ENCODE measurements around the gene PACS1. TPM values are rescaled to one million over a fixed set of nuclear protein-coding genes. Genes with fewer than 3 reads are reported as not detected.

PACS1 gene
- total and polyA plus RNA-seq, 2 donors (not counting 1 experiment from before 2014, with no cell fraction given), result 131 to 303 TPM

GRCh38 chr11:66056501-66056900 is 13.6 kb upstream of the PACS1 start:
- peaks cover 9 to 20% of the 10 kb centered on the region in 2 donors for H3K4me1 ChIP-seq (ENCODE audit: control insufficient read depth in 2 of 2, insufficient read depth in 2 of 2, low read length in 2 of 2)
- H3K4me1 Mint-ChIP-seq, result peaks cover 29% of the 10 kb centered on the region
- H3K4me3 ChIP-seq (ENCODE audit: control extremely low read depth in 1 of 5, extremely low read depth in 1 of 5, insufficient read depth in 1 of 5, low read depth in 2 of 5, low read length in 4 of 5), result no peak overlapping the region
- DNase-seq, result no peak
- H3K27ac Mint-ChIP-seq, result no peak overlapping the region
- no peaks in the 10 kb centered on the region for H3K27me3 ChIP-seq (replicated peaks in 1 of 4; ENCODE audit: control extremely low read depth in 1 of 4, control insufficient read depth in 3 of 4, insufficient read depth in 4 of 4, low read length in 3 of 4)
- ChIA-PET POLR2A (interaction anchor here (0.7 kb wide), 2 partner anchors 11 to 345 kb away, joined by 3 to 8 read pairs; no protein-coding TSS in a partner anchor), CTCF (interaction anchor here (0.7 to 8.0 kb wide), 5 partner anchors 11 to 196 kb away, joined by 3 to 78 read pairs (median 6); partner anchors contain the start of genes MUS81 and PACS1)
- no peaks in the 10 kb centered on the region for H3K9me3 ChIP-seq (ENCODE audit: control extremely low read depth in 1 of 3, control insufficient read depth in 2 of 3, insufficient read depth in 1 of 3, low read length in 2 of 3)
- peaks cover 79% of the 10 kb centered on the region for H3K79me2 ChIP-seq (ENCODE audit: control insufficient read depth, insufficient read depth, low read length)
- no peak for TF ChIP-seq EZH2 (IDR thresholded peaks at IDR 0.05; ENCODE audit: borderline replicate concordance, insufficient read depth, low read depth, low read length, poor library complexity, severe bottlenecking)
- TF ChIP-seq, protein P1, sequence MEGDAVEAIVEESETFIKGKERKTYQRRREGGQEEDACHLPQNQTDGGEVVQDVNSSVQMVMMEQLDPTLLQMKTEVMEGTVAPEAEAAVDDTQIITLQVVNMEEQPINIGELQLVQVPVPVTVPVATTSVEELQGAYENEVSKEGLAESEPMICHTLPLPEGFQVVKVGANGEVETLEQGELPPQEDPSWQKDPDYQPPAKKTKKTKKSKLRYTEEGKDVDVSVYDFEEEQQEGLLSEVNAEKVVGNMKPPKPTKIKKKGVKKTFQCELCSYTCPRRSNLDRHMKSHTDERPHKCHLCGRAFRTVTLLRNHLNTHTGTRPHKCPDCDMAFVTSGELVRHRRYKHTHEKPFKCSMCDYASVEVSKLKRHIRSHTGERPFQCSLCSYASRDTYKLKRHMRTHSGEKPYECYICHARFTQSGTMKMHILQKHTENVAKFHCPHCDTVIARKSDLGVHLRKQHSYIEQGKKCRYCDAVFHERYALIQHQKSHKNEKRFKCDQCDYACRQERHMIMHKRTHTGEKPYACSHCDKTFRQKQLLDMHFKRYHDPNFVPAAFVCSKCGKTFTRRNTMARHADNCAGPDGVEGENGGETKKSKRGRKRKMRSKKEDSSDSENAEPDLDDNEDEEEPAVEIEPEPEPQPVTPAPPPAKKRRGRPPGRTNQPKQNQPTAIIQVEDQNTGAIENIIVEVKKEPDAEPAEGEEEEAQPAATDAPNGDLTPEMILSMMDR (IDR thresholded peaks at IDR 0.05), result no peak
- no peak overlapping the region for H3K4me3 Mint-ChIP-seq
- ATAC-seq (ENCODE audit: low read depth), result no peak
- no peak overlapping the region for H3K9ac ChIP-seq (ENCODE audit: low read length)
- H3K36me3 ChIP-seq (replicated peaks in 1 of 2; ENCODE audit: control extremely low read depth in 1 of 2, control insufficient read depth in 1 of 2, extremely low read depth in 1 of 2, insufficient read depth in 2 of 2, low read length in 1 of 2), result peaks cover 0 to 74% of the 10 kb centered on the region in 2 experiments
- no peaks in the 10 kb centered on the region for H3K9me3 Mint-ChIP-seq (ENCODE audit: insufficient read depth)
- no peak overlapping the region for H2AFZ ChIP-seq (ENCODE audit: insufficient read depth, low read depth, low read length, poor library complexity, severe bottlenecking)
- no peak overlapping the region for H3K4me2 ChIP-seq (replicated peaks; ENCODE audit: low read depth, low read length, poor library complexity, severe bottlenecking)
- 97% methylated on average over 7 of the region's 7 CpGs for WGBS (ENCODE audit: insufficient coverage)
- H3K27ac ChIP-seq (ENCODE audit: low read length in 2 of 2), result no peak overlapping the region
- intact Hi-C loops (cut with micrococcal nuclease), result no loop called here
- H3K27me3 Mint-ChIP-seq, result no peaks in the 10 kb centered on the region
- peaks cover 44% of the 10 kb centered on the region for H4K20me1 ChIP-seq (ENCODE audit: control insufficient read depth, insufficient read depth, low read length, poor library complexity, severe bottlenecking)

- no peaks in the 10 kb centered on the region for H3K27me3 Mint-ChIP-seq
- H4K20me1 ChIP-seq (ENCODE audit: control insufficient read depth, insufficient read depth, low read length, poor library complexity, severe bottlenecking), result peaks cover 26% of the 10 kb centered on the region
- H3K27ac Mint-ChIP-seq, result no peak overlapping the region
- peaks cover 0 to 6% of the 10 kb centered on the region in 2 donors for H3K4me1 ChIP-seq (ENCODE audit: control insufficient read depth in 2 of 2, insufficient read depth in 2 of 2, low read length in 2 of 2)
- no peaks in the 10 kb centered on the region for H3K27me3 ChIP-seq (replicated peaks in 1 of 4; ENCODE audit: control extremely low read depth in 1 of 4, control insufficient read depth in 3 of 4, insufficient read depth in 4 of 4, low read length in 3 of 4)
- no peak for DNase-seq
- H3K9ac ChIP-seq (ENCODE audit: low read length), result no peak overlapping the region
- H3K9me3 ChIP-seq (ENCODE audit: control extremely low read depth in 1 of 3, control insufficient read depth in 2 of 3, insufficient read depth in 1 of 3, low read length in 2 of 3), result no peaks in the 10 kb centered on the region
- H3K4me3 Mint-ChIP-seq, result no peak overlapping the region
- H3K9me3 Mint-ChIP-seq (ENCODE audit: insufficient read depth), result no peaks in the 10 kb centered on the region
- H3K4me2 ChIP-seq (replicated peaks; ENCODE audit: low read depth, low read length, poor library complexity, severe bottlenecking), result no peak overlapping the region
- 96% methylated on average over 7 of the region's 8 CpGs for WGBS (ENCODE audit: insufficient coverage)
- H2AFZ ChIP-seq (ENCODE audit: insufficient read depth, low read depth, low read length, poor library complexity, severe bottlenecking), result no peak overlapping the region
- POLR2A ChIA-PET, result no interaction called here
- H3K79me2 ChIP-seq (ENCODE audit: control insufficient read depth, insufficient read depth, low read length), result peaks cover 67% of the 10 kb centered on the region
- TF ChIP-seq, protein P1 (IDR thresholded peaks at IDR 0.05), result no peak
- no peak for TF ChIP-seq EZH2 (IDR thresholded peaks at IDR 0.05; ENCODE audit: borderline replicate concordance, insufficient read depth, low read depth, low read length, poor library complexity, severe bottlenecking)
- no peak for ATAC-seq (ENCODE audit: low read depth)
- CTCF ChIA-PET, result interaction anchor here (1.1 to 3.0 kb wide), 4 partner anchors 8 to 77 kb away, joined by 3 to 17 read pairs (median 4); no protein-coding TSS in a partner anchor
- peaks cover 4 to 96% of the 10 kb centered on the region in 2 experiments for H3K36me3 ChIP-seq (replicated peaks in 1 of 2; ENCODE audit: control extremely low read depth in 1 of 2, control insufficient read depth in 1 of 2, extremely low read depth in 1 of 2, insufficient read depth in 2 of 2, low read length in 1 of 2)
- intact Hi-C loops (cut with micrococcal nuclease), result no loop called here
- H3K4me3 ChIP-seq (ENCODE audit: control extremely low read depth in 1 of 5, extremely low read depth in 1 of 5, insufficient read depth in 1 of 5, low read depth in 2 of 5, low read length in 4 of 5), result no peak overlapping the region
- H3K4me1 Mint-ChIP-seq, result peaks cover 21% of the 10 kb centered on the region
- H3K27ac ChIP-seq (ENCODE audit: low read length in 2 of 2), result no peak overlapping the region
Observed at GRCh38 chr11:66059966-66060680, 9.9 kb upstream of the PACS1 start.
